IPS-18c (cell line): Measurements from ENCODE around the gene B4GALNT2.
"Not testable (repeated sequence)": the region's sequence is repeated elsewhere in the genome, so short reads cannot be mapped to it uniquely, and the experiment has no call there.

Source experiments
- H3K4me3 ChIP-seq: 2 replicates; pipeline ENCODE4 v1.7.0; 2013; ENCODE audit warnings: low read depth, mild to moderate bottlenecking, low read length, moderate library complexity; ENCODE audit not compliant: insufficient read depth
- H3K9me3 ChIP-seq: one replicate; pipeline ENCODE4 v1.6.1; 2013; ENCODE audit warnings: mild to moderate bottlenecking, low read length, moderate library complexity; ENCODE audit not compliant: control insufficient read depth, insufficient read depth

The B4GALNT2 gene

GRCh38 chr17:49111934-49112333 lies 20.6 kb upstream of the B4GALNT2 start:
- no peaks in the 10 kb centered on the region for H3K9me3 ChIP-seq
- H3K4me3 ChIP-seq = no peak overlapping the region

DNA sequence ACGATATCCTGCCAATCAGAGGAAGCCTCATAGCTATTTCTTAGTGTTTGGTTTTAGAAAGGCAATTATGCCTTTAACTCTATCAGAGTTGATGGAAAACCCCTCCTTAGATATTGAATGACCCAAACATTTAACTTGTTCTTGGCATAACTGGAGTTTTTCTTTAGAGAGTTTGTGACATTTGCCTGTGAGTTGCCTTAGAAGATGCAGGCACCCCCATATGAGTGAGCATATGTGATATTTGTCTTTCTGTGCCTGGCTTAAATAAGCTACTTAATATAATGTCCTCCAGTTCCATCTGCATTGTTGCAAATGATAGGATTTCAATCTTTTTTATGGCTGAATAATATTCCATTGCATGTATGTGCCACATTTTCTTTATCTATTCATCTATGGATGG lies 19.6 kb upstream of the B4GALNT2 start:
- Histone ChIP-seq H3K4me3 (no peak overlapping the region), H3K9me3 (no peaks in the 10 kb centered on the region)

GRCh38 chr17:49114703-49115102 lies 17.9 kb upstream of the B4GALNT2 start:
- Histone ChIP-seq H3K9me3 (no peaks in the 10 kb centered on the region), H3K4me3 (no peak overlapping the region)

DNA sequence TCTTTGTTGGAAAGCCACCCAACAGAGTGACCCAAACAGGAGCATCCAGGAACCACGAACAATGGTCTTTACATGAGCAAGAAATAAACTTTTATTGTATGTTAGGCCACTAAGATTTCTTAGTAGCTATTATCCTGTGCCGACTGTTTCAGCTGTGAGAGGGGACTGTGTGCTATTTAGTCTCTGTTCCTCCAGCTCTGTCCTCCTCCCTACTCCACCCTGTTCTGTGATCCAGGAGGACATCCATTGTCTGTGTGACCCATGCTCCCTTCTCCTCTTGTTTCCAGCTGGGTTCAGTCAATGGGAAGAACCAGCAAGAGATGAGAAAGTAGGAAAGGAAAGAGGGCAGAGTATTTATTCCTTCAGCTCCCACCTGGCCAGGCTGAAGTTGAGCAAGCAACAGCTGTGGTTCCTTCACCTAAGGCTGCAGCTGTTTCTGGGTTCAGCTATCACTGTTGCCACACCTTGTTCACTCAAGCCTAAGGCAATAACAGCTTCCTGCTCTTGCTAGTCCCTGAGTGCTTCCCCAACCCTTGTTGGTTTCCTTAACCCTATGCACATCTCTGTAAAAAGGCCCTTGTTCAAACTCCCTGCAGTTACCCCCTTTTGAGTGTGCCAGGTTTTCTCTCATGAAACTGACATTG lies 14.9 kb upstream of the B4GALNT2 start:
- peaks cover 9% of the 10 kb centered on the region for H3K9me3 ChIP-seq
- H3K4me3 ChIP-seq = no peak overlapping the region

DNA sequence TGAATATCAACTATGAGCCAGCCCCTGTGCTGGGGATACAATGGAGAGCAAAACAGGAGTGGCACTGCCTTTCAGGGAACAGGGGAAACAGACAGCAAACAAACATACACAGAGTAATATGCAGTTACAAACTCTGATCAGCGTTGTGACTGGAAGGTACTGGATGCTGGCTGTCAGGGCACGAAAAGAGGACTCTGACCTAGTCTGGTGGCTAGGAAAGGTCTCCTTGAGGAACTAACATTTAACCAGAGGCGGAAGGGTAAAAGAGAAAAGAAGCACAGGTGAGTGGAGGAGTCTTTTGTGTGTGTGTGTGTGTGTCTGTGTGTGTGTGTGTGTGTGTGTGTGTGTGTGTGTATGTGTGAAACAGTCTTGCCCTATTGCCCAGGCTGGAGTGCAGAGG lies 12.4 kb upstream of the B4GALNT2 start:
- no peak overlapping the region for H3K4me3 ChIP-seq
- H3K9me3 ChIP-seq = peaks cover 9% of the 10 kb centered on the region

DNA sequence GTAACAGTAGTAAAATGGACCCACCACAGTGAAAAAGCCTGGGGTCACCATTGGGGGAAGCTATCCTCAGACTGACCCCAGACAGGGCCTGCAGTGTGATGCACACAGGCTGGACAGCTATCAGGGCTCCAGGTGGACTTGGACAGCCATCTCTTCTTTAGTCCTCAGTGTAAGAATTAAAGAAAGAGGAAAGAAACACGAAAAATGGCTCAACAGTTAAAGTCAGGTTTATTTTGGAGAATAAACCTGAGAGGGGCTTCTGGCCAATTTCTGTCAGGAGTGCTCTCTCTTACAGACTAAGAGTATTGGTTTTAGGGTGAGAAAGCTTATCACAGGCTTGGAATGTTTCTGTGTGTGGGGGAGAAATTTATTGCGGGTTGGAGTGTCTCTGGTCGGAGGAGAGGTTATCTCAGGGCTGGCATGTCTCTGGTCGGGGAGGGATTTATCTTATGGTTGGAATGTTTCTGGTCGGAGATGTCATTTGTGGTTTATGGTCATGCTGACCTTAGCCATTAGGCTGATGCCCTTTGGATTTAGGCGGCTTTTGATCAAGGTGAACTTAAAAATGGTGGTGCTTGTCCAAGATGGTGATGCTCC lies 10.8 kb upstream of the B4GALNT2 start:
- peaks cover 9% of the 10 kb centered on the region for H3K9me3 ChIP-seq
- no peak overlapping the region for H3K4me3 ChIP-seq

DNA sequence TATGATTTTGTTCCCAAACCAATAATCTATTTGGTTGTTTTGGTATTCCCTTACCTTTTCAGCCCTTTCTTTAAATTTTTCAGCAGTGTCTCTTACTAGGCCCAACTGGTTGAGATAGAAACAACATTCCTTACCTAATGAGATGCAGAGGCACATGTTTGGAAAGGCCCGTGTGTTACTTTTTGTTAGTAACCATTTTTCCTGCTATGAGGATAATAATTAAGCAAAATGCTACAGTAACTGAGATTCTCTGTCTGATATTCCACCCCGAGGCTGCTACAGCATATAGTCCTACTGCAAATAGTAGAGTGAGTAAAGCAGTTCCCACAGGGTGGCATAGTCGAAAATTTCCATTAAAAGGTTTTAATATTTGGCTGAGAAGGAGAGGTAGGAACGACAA lies 10.0 kb upstream of the B4GALNT2 start:
- Histone ChIP-seq H3K4me3 (no peak overlapping the region), H3K9me3 (peaks cover 9% of the 10 kb centered on the region)

GRCh38 chr17:49123061-49123460 lies 9.5 kb upstream of the B4GALNT2 start:
- Histone ChIP-seq H3K4me3 (no peak overlapping the region), H3K9me3 (peaks cover 10% of the 10 kb centered on the region)

DNA sequence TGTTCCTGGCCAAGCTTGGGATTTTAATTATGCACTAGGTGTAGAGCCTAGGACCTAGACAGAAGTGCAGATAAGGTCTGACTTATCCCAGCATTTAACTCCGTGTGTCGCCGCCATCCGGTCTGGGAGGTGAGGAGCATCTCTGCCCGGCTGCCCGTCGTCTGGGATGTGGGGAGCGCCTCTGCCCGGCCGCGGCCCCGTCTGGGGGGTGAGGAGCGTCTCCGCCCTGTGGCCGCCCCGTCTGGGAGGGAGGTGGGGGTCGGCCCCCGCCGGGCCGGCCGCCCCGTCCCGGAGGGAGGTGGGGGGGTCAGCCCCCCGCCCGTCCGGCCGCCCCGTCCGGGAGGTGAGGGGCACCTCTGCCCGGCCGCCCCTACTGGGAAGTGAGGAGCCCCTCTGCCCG lies 7.1 kb upstream of the B4GALNT2 start:
- Histone ChIP-seq H3K4me3 (no peak overlapping the region), H3K9me3 (peaks cover 20% of the 10 kb centered on the region)

- not testable (repeated sequence) for H3K4me3 ChIP-seq
- peaks cover 18% of the 10 kb centered on the region for H3K9me3 ChIP-seq
Measured at GRCh38 chr17:49126183-49126859, 6.2 kb upstream of the B4GALNT2 start.

DNA sequence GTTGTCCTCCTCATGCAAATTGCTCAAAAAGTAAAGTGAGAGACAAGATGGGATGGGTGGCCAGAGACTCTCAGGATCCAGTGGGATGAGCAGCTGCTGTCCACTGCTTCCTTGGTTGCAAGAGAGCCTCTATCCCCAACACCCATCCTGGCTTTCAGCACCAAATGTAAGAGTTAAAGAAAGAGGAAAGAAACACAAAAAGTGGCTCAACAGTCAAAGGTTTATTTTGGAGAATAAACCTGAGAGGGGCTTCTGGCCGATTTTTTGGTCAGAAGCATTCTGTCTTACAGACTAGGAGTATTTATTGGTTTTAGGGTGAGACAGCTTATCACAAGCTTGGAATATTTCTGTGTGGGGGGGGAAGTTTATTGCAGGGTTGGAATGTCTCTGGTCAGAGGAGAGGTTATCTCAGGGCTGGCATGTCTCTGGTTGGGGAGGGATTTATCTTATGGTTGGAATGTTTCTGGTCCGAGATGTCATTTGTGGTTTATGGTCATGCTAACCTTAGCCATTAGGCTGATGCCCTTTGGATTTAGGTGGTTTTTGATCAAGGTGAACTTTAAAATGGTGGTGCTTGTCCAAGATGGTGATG lies 3.1 kb upstream of the B4GALNT2 start:
- Histone ChIP-seq H3K9me3 (peaks cover 11% of the 10 kb centered on the region), H3K4me3 (0 out of 2 replicates have a peak overlapping the region, but pooled peaks have one; percentile 3)

DNA sequence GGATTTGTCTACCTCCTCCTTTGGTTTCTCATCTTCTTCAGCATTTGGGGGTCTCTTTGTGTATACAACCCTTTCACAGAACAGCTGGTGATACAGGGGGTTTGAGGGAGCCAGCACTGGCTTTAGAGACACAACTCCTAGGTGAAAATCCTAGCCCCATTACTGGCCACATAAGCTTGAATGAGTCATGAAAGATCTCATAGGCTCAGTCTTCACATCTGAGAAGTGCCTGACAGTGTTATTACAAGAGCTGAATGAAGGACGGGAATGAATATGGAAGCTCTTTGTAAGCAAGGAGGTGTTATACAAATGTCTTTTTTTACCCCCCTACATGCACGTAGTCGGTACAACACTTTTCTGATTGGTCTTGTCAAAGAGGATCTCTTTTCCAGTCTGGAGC lies 1.7 kb upstream of the B4GALNT2 start:
- Histone ChIP-seq H3K4me3 (no peak overlapping the region), H3K9me3 (peaks cover 11% of the 10 kb centered on the region)

- Histone ChIP-seq H3K4me3 (peak overlapping the region; percentile 67; the same call in 1 of the 2 replicates), H3K9me3 (peaks cover 11% of the 10 kb centered on the region)
Measured at GRCh38 chr17:49132317-49132698, 261 bp upstream of the B4GALNT2 start.

GRCh38 chr17:49136335-49136734 lies 3.8 kb downstream of the B4GALNT2 start:
- Histone ChIP-seq H3K9me3 (no peaks in the 10 kb centered on the region), H3K4me3 (no peak overlapping the region)

DNA sequence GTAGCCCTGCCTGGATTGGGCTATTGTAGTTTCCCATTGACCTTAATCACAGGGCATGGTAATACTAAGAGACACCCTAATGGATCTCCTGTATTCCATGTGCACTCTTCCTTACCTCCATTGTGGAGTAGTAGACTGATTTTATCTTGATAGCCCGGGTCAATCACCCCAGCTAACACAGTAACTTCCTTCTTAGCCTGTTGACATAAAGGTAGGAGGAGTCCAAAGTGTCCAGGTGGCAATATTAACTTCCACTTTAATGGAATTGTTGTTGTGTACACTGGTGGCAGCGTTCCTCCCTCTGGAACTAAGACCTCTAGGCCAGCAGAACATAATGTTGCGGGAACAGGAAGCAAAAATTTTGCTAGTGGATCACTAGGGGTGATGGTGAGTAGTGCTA lies 13.1 kb downstream of the B4GALNT2 start:
- not testable (repeated sequence) for H3K4me3 ChIP-seq, H3K9me3 ChIP-seq

DNA sequence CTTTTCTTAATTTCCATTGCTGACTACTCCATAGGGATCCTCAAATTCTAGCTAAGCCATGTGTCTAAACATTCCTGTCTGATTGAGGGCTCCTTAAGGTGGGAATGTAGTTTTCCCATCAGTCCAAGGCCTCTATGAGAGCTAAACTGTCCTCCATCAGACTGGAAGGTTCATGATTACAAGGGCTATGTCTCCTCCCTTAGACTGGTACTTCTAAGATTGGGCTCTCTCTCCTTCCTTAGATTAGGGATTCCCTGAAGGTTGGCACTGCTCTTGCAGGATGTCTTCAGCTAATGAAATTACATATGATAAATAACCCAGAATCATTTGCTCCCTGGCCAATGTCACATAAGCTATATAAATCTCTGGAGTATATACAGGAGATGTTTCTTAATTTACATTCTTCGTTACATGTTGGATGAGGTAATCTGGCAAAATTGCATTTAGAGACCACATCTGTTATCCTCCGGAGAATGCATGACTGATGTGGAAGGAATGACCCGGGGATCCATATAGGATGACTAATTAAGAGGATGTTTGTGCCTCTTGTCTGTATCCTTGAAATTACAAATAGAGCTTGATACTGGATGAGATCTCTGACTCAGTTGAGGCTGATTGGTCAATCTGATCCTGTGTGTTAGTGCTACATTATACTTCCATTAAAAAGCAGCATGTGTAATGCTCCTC lies 14.2 kb downstream of the B4GALNT2 start:
- Histone ChIP-seq H3K9me3 (peaks cover 2% of the 10 kb centered on the region), H3K4me3 (no peak overlapping the region)

DNA sequence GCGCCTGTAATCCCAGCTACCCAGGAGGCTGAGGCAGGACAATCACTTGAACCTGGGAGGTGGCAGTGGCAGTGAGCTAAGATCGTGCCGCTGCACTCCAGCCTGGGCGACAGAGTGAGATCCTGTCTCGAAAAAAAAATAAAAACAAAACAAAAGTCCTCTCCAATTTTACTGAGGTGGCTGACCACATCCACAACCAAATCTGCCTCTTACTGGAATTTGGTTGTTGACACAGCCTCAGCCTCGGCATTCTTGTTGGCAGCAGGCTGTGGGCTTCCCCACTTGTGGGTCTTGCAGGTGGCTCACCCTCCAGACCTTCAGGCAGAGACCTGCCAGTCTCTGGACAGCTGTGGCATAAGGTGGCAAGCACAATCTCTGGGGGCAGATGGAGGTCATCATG lies 15.6 kb downstream of the B4GALNT2 start:
- no peak overlapping the region for H3K4me3 ChIP-seq
- H3K9me3 ChIP-seq = peaks cover 2% of the 10 kb centered on the region

- no peak overlapping the region for H3K4me3 ChIP-seq
- no peaks in the 10 kb centered on the region for H3K9me3 ChIP-seq
Measured at GRCh38 chr17:49151996-49152395, 19.4 kb downstream of the B4GALNT2 start.
